ENCODE data around the gene BAK1.
"Not testable (repeated sequence)": the region's sequence is repeated elsewhere in the genome, so short reads cannot be mapped to it uniquely, and the experiment has no call there.

The BAK1 gene

DNA sequence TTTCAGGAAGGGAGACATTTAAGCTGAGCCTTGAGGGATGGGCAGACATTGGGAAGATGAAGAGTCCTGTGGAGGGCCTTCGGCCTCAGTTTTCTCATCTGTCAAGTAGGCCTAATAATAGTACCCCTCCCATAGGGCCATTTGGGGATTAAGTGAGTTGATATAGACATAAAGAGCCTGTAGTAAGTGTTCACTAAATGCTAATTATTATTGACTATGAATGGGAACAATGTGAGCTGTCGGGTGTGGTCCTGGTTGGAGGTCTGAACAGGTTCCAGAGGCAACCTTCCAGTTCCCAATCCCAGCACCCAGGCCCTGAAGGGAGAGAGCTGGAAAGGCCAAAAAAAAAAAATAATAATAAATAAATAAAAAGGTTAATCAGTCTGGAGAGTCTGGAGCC, 26.6 kb upstream of the BAK1 start:
- no peaks in the 10 kb centered on the region for H3K27me3 ChIP-seq (ENCODE audit: control insufficient read depth, insufficient read depth, low read length)
- H3K36me3 ChIP-seq (ENCODE audit: control insufficient read depth, insufficient read depth, low read length): no peaks in the 10 kb centered on the region
- peaks cover 12% of the 10 kb centered on the region for H3K4me1 ChIP-seq (ENCODE audit: control insufficient read depth, insufficient read depth, low read length)
- H3K9me3 ChIP-seq (ENCODE audit: control insufficient read depth, insufficient read depth, low read length): no peaks in the 10 kb centered on the region
- H3K9ac ChIP-seq (ENCODE audit: low read depth, low read length): no peak overlapping the region
- H3K4me3 ChIP-seq (ENCODE audit: low read depth, low read length): no peak overlapping the region

DNA sequence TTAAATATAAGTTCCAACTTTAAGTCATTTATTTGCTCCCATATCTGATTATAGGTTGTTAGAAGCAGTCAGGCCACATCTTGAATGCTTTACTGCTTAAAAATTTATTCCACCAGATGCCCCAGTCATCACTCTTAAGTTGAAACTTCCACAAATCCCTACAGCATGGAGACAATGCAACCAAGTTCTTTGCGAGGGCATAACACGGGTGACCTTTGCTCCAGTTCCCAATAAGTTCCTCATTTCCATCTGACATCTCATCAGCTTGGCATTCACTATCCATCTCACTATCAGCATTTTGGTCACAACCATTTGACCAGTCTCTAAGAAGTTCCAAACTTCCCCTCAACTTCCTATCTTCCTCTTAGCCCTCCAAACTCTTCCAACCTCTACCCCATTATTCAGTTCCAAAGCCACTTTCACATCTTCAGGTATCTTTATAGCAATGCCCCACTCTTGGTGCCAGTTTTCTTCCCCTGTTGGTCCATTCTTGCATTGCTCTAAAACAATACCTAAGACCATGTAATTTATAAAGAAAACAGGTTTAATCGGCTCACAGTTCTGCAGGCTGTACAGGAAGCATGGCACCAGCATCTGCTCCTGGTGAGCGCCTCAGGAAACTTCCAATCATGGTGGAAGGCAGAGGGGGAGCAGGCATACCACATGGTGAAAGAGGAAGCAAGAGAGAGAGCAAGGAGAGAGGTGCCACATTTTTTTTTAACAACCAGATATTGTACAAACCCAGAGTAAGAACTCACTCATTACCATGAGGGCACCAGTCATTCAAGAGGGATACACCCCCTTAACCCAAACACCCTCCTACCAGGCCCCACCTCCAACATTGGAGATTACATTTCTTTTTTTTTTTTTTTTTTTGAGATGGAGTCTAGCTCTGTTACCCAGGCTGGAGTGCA, 25.1 kb upstream of the BAK1 start:
- no peaks in the 10 kb centered on the region for H3K36me3 ChIP-seq (ENCODE audit: control insufficient read depth, insufficient read depth, low read length)
- H3K4me3 ChIP-seq (ENCODE audit: low read depth, low read length): no peak overlapping the region
- H3K4me1 ChIP-seq (ENCODE audit: control insufficient read depth, insufficient read depth, low read length): peaks cover 10% of the 10 kb centered on the region
- H3K9ac ChIP-seq (ENCODE audit: low read depth, low read length): no peak overlapping the region
- no peaks in the 10 kb centered on the region for H3K27me3 ChIP-seq (ENCODE audit: control insufficient read depth, insufficient read depth, low read length)
- no peaks in the 10 kb centered on the region for H3K9me3 ChIP-seq (ENCODE audit: control insufficient read depth, insufficient read depth, low read length)

DNA sequence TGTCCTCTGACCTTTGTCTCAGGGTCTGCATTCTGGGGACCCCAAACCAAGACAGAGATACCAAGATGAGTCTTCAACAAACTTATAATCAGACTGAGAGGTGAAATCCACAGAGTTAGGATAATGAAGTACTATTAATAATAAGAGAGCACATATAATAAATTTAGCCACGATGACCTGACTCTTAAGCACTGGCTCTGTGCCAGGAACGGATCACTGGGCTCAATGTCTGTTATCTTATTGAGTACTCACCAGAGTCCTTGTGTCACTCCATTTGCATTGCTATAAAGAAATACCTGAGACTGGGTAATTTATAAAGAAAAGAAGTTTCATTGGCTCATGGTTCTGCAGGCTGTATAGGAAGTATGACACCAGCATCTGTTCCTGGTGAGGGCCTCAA, 22.1 kb upstream of the BAK1 start:
- no peaks in the 10 kb centered on the region for H3K36me3 ChIP-seq (ENCODE audit: control insufficient read depth, insufficient read depth, low read length)

DNA sequence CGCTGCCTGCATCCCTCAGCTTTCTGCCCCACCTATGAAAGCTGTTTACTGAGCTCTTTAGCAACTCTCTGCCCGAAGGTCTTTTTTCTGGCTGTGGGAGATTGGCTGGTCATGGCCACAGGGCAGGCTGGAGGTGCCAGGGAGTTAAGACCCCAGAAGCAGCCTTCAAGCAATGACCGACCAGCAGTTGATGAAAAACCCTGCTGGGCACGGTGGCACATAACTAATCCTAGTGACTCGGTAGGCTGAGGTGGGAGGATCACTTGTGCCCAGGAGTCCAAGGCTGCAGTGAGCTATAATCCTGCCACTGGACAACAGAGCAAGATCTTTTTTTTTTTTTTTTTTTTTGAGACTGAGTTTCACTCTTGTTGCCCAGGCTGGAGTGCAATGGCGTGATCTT, 20.7 kb upstream of the BAK1 start:
- no peaks in the 10 kb centered on the region for H3K9me3 ChIP-seq (ENCODE audit: control insufficient read depth, insufficient read depth, low read length)
- H3K4me3 ChIP-seq (ENCODE audit: low read depth, low read length): no peak overlapping the region
- no peak overlapping the region for H3K9ac ChIP-seq (ENCODE audit: low read depth, low read length)
- H3K27me3 ChIP-seq (ENCODE audit: control insufficient read depth, insufficient read depth, low read length): no peaks in the 10 kb centered on the region
- H3K4me1 ChIP-seq (ENCODE audit: control insufficient read depth, insufficient read depth, low read length): no peaks in the 10 kb centered on the region
- H3K36me3 ChIP-seq (ENCODE audit: control insufficient read depth, insufficient read depth, low read length): no peaks in the 10 kb centered on the region

More for the DNA sequence above, 22.1 kb upstream of the BAK1 start:
- Histone ChIP-seq H3K4me1 (ENCODE audit: control insufficient read depth, insufficient read depth, low read length) (peaks cover 7% of the 10 kb centered on the region), H3K27me3 (ENCODE audit: control insufficient read depth, insufficient read depth, low read length) (no peaks in the 10 kb centered on the region), H3K9me3 (ENCODE audit: control insufficient read depth, insufficient read depth, low read length) (no peaks in the 10 kb centered on the region), H3K4me3 (ENCODE audit: low read depth, low read length) (no peak overlapping the region), H3K9ac (ENCODE audit: low read depth, low read length) (no peak overlapping the region)

DNA sequence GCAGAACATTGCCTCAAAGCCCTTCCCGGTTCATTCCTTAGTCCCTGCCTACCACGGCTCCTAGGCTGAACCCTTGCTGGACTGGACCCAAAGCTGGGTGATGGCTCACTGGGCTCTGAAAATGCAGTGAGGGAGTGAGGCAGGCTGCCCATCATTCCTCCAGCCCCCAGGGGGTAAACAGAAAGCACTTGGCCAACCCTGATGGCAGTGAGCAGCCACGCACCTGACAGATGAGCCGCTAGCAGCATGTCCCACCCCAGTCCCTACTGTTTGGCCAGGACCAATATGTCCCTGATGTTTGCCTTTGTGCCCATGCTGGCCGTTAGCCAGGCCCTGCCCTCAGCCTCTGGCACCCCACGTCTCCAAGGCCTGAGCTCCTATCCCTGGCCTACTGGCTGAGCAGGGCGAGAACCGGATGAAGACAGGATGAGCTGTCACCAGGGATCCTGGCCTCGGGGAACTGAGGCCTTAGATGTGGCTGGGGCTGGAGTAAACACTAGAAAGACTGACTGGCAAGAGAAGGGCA, 19.4 kb upstream of the BAK1 start:
- Histone ChIP-seq H3K27me3 (ENCODE audit: control insufficient read depth, insufficient read depth, low read length) (no peaks in the 10 kb centered on the region), H3K9ac (ENCODE audit: low read depth, low read length) (no peak overlapping the region), H3K9me3 (ENCODE audit: control insufficient read depth, insufficient read depth, low read length) (no peaks in the 10 kb centered on the region), H3K4me1 (ENCODE audit: control insufficient read depth, insufficient read depth, low read length) (no peaks in the 10 kb centered on the region), H3K36me3 (ENCODE audit: control insufficient read depth, insufficient read depth, low read length) (no peaks in the 10 kb centered on the region), H3K4me3 (ENCODE audit: low read depth, low read length) (no peak overlapping the region)

DNA sequence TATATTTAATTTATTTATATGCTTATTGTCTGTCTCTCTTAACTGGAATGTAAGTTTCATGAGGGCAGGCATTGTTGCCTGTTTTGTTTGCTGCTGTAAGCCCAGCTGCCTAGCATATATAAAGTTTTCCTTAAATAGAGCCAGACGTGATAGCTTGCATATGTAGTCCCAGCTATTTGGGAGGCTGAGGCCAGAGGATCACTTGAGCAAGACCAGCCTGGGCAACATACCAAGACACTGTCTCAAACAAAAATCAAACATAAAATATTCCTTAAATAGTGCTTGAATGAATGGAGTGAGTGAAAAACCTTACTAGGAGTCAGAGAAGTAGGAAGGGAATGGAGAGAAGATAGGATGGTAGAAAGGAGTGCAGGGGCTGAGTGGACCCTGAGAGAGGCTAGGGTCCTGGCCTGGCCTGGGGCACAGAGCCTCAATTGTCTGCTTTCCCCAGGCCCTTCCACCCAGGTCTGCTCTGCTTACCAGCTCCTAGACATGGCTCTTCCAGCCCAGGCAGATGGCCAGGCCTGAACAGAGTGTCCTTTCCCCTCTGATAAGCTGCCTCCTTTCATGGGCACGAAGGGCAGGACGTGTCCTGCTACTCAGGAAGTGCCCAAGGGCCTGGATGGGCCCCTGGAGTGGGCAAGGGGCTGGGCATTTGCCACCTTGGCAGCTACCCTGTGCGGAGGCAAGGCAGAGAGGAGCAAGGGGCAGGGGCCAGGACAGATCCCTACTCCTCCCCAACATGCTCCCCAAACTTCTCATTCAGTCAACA, 17.7 kb upstream of the BAK1 start:
- Histone ChIP-seq H3K9me3 (ENCODE audit: control insufficient read depth, insufficient read depth, low read length) (no peaks in the 10 kb centered on the region), H3K9ac (ENCODE audit: low read depth, low read length) (no peak overlapping the region), H3K4me1 (ENCODE audit: control insufficient read depth, insufficient read depth, low read length) (peaks cover 2% of the 10 kb centered on the region), H3K4me3 (ENCODE audit: low read depth, low read length) (no peak overlapping the region), H3K27me3 (ENCODE audit: control insufficient read depth, insufficient read depth, low read length) (peaks cover 2% of the 10 kb centered on the region), H3K36me3 (ENCODE audit: control insufficient read depth, insufficient read depth, low read length) (no peaks in the 10 kb centered on the region)

DNA sequence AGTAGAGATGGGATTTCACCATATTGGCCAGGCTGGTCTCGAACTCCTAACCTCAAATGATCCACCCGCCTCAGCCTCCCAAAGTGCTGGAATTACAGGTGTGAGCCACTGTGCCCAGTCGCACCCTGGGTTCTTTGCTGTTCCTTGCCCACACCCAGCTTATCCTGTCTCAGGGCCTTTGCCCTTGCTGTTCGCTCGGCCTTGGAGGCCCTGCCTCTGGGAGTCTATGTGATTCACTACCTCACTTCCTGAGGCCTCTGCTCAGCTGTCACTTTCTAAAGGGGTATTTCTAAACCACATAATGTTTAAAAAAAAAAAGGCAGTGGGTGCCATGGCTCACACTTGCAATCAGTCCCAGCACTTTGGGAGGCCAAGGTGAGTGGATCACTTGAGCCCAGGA, 16.8 kb upstream of the BAK1 start:
- not testable (repeated sequence) for H3K27me3 ChIP-seq (ENCODE audit: control insufficient read depth, insufficient read depth, low read length); H3K4me3 ChIP-seq (ENCODE audit: low read depth, low read length); H3K36me3 ChIP-seq (ENCODE audit: control insufficient read depth, insufficient read depth, low read length); H3K9ac ChIP-seq (ENCODE audit: low read depth, low read length); H3K4me1 ChIP-seq (ENCODE audit: control insufficient read depth, insufficient read depth, low read length); H3K9me3 ChIP-seq (ENCODE audit: control insufficient read depth, insufficient read depth, low read length)

DNA sequence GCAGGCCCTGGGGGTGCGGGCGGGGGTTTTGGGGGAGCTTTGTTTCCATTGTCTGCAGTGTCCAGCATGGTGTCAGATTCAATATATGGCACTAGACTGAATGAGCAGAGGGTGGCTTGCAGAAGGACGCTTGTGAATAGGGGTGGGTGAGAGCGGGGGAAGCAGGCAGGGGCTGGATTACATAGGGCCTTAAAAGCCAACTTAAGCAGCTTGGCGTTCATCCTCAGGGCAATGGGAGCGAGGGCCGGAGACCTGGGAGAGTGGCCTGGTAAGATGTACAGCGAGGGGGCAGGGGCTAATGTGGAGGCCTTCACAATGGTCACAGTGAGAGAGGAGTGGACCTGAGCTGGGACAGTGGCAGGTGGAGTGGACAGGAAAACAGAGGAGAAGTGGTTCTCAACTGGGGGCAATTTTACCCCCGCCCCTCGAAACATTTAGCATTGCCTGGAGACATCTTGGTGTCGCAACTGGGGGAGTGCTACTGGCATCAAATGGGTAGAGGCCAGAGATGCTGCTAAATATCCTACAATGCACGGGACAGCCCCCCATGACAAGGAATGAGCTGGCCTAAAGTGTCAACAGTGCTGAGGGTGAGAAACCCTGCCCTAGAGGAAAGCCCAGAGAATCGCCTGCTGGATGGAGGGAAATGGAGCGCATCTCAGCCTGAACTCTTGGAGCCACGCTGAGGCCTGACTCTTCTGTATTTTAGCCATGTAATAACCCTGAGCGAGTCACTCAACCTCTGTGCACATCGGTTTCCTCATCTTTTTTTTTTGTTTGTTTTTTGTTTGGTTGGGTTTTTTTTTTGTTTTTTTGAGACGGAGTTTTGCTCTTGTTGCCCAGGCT, 15.1 kb upstream of the BAK1 start:
- Histone ChIP-seq H3K9ac (ENCODE audit: low read depth, low read length) (no peak overlapping the region), H3K36me3 (ENCODE audit: control insufficient read depth, insufficient read depth, low read length) (no peaks in the 10 kb centered on the region), H3K4me3 (ENCODE audit: low read depth, low read length) (no peak overlapping the region), H3K9me3 (ENCODE audit: control insufficient read depth, insufficient read depth, low read length) (no peaks in the 10 kb centered on the region), H3K4me1 (ENCODE audit: control insufficient read depth, insufficient read depth, low read length) (peaks cover 14% of the 10 kb centered on the region), H3K27me3 (ENCODE audit: control insufficient read depth, insufficient read depth, low read length) (peaks cover 2% of the 10 kb centered on the region)

DNA sequence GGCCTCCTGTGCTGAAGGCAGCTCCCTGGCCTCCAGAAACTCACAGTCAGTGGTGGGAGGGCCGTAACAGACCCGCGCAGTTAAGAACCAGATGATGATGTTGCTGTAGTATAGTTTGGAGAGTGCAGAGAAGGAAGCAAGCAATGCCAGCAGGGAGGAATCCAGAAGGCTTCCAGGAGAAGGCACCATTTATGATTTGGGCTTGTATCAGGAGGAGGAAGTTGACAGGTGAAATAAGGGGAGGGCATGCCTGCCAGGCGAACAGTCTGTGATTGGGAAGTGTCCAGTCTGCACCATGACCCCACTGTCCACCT, 13.3 kb upstream of the BAK1 start:
- Histone ChIP-seq H3K4me3 (ENCODE audit: low read depth, low read length) (peak overlapping the region; percentile 55), H3K4me1 (ENCODE audit: control insufficient read depth, insufficient read depth, low read length) (peaks cover 17% of the 10 kb centered on the region), H3K9me3 (ENCODE audit: control insufficient read depth, insufficient read depth, low read length) (no peaks in the 10 kb centered on the region), H3K36me3 (ENCODE audit: control insufficient read depth, insufficient read depth, low read length) (no peaks in the 10 kb centered on the region), H3K27me3 (ENCODE audit: control insufficient read depth, insufficient read depth, low read length) (peaks cover 2% of the 10 kb centered on the region), H3K9ac (ENCODE audit: low read depth, low read length) (no peak overlapping the region)

DNA sequence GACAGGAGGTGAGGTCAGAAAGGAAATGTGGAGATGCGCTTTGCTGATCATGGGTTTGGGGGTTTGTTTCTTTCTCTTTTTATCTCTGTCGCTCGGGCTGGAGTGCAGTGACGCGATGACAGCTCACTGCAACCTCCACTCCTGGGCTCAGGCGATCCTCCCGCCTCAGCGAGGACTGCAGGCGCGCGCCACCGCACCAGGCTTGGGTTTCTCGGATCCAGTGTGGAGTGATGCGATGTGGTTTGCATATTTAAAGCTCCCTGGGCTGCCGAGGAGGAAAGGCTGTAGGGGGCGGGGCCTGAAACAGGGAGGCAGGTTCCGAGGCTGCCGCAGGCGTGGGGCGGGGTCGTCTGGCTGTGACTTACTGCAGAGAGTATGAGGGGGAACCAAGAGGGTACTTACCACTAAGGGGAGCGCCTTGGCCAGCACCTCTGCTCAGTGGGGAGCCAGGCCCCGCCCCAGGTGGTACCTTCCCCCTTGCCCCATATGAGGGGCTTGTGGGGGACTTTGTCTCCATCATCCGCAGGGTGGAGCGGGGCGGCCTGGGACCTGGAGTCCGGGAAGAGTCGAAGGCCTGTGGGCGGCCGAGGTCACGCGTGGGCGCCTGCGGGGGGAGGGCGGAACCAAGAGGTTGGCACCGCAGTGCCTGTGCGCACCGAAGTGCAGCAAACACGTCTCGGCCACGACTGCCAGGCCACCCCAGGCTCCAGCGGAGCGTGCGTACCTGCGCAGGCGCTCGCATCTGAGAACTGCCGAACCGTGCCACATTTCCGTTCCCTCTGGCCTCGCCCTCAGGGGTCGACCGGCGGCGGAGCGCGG, 12.7 kb upstream of the BAK1 start:
- Histone ChIP-seq H3K9ac (ENCODE audit: low read depth, low read length) (no peak overlapping the region), H3K4me3 (ENCODE audit: low read depth, low read length) (peak overlapping the region; percentile 55)

DNA sequence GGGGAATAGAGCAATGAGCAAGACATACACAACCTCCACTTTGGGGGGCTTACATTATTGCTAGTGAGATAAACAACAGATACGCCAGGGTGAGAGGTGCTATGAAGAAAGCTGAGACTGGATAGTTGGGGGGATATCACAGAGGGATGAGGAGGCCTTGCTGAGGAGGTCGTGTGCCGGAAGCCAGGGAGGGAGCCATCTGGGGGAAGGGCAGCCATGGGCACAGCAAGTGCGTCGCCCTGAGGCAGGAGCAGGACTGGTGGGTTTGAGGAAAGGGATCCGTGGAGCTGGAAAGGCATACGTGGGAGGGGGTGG, 12.2 kb upstream of the BAK1 start:
- Histone ChIP-seq H3K9ac (ENCODE audit: low read depth, low read length) (no peak overlapping the region), H3K27me3 (ENCODE audit: control insufficient read depth, insufficient read depth, low read length) (peaks cover 2% of the 10 kb centered on the region), H3K4me3 (ENCODE audit: low read depth, low read length) (no peak overlapping the region), H3K4me1 (ENCODE audit: control insufficient read depth, insufficient read depth, low read length) (peaks cover 17% of the 10 kb centered on the region), H3K36me3 (ENCODE audit: control insufficient read depth, insufficient read depth, low read length) (no peaks in the 10 kb centered on the region), H3K9me3 (ENCODE audit: control insufficient read depth, insufficient read depth, low read length) (no peaks in the 10 kb centered on the region)

More for the DNA sequence above, 12.7 kb upstream of the BAK1 start:
- Histone ChIP-seq H3K36me3 (ENCODE audit: control insufficient read depth, insufficient read depth, low read length) (no peaks in the 10 kb centered on the region), H3K4me1 (ENCODE audit: control insufficient read depth, insufficient read depth, low read length) (peaks cover 17% of the 10 kb centered on the region), H3K27me3 (ENCODE audit: control insufficient read depth, insufficient read depth, low read length) (peaks cover 2% of the 10 kb centered on the region), H3K9me3 (ENCODE audit: control insufficient read depth, insufficient read depth, low read length) (no peaks in the 10 kb centered on the region)
